HFF-Myc (cell line): ENCODE results near the gene DNAAF6.

Experiments used
- DNase-seq: peaks from one replicate; pipeline ENCODE4 v3.0.0-alpha.2; 2011; ENCODE audit warnings: low read depth; ENCODE audit errors: extremely low read depth
- H3K4me3 ChIP-seq: replicated peaks from 2 replicates; pipeline ENCODE4 v1.5.1; 2011; ENCODE audit warnings: low read depth, mild to moderate bottlenecking, control low read depth, low read length
- TF ChIP-seq, protein P1 (sequence below): IDR thresholded peaks from 2 replicates; pipeline ENCODE4 v1.5.1; 2012; ENCODE audit warnings: mild to moderate bottlenecking, low read depth, low read length, control low read depth; ENCODE audit errors: missing control alignments

Gene DNAAF6

GRCh38 chrX:107290019-107290418 is 83.6 kb downstream of the DNAAF6 start:
- TF ChIP-seq, protein P1, sequence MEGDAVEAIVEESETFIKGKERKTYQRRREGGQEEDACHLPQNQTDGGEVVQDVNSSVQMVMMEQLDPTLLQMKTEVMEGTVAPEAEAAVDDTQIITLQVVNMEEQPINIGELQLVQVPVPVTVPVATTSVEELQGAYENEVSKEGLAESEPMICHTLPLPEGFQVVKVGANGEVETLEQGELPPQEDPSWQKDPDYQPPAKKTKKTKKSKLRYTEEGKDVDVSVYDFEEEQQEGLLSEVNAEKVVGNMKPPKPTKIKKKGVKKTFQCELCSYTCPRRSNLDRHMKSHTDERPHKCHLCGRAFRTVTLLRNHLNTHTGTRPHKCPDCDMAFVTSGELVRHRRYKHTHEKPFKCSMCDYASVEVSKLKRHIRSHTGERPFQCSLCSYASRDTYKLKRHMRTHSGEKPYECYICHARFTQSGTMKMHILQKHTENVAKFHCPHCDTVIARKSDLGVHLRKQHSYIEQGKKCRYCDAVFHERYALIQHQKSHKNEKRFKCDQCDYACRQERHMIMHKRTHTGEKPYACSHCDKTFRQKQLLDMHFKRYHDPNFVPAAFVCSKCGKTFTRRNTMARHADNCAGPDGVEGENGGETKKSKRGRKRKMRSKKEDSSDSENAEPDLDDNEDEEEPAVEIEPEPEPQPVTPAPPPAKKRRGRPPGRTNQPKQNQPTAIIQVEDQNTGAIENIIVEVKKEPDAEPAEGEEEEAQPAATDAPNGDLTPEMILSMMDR, result no peak
- no peak for DNase-seq
- no peak overlapping the region for H3K4me3 ChIP-seq

GRCh38 chrX:107293056-107293455 is 86.6 kb downstream of the DNAAF6 start:
- no peak overlapping the region for H3K4me3 ChIP-seq
- no peak for DNase-seq
- TF ChIP-seq, protein P1, result no peak
